IMR-90 (cell line): ENCODE measurements around the gene CASP9. TPM values are rescaled to one million over a fixed set of nuclear protein-coding genes. Genes with fewer than 3 reads are reported as not detected.
A peak's percentile ranks its signal among the peaks of the same experiment; 100 is the strongest.
"Not testable (repeated sequence)": the region's sequence is repeated elsewhere in the genome, so short reads cannot be mapped to it uniquely, and the experiment has no call there.

Source experiments
- ATAC-seq: fragments of 200-7000 bp; cut with Tn5 transposase; 2 replicates; pipeline ENCODE4 v1.9.1; 2020; ENCODE audit warnings: low read depth, mild to moderate bottlenecking, moderate library complexity
- BruUV-seq: library from RNA; stranded (reverse); fragments of 400-500 nt; replicated peaks from 2 replicates; lab custom pipeline; 2021; lab: Mats Ljungman, UMichigan
- CTCF ChIA-PET: fragments of 300-600 bp; formaldehyde crosslinking; extraction: SDS; loops from one replicate; lab custom pipeline; 2021; ENCODE audit warnings: antibody characterized with exemption; lab: Yijun Ruan, JAX
- POLR2A ChIA-PET: fragments of 300-600 bp; sonication (Branson Sonifier 250); formaldehyde crosslinking; loops from one replicate; lab custom pipeline; 2022; ENCODE audit warnings: antibody characterized with exemption; ENCODE audit not compliant: unreplicated experiment; lab: Charles Lee
- DNase-seq: peaks from one replicate; pipeline ENCODE4 v3.0.0; 2013
- H2AFZ ChIP-seq: replicated peaks from 2 replicates; pipeline ENCODE3; 2013; ENCODE audit warnings: low read length, mild to moderate bottlenecking; ENCODE audit not compliant: poor library complexity
- H2AK5ac ChIP-seq: 2 replicates; pipeline ENCODE4 v1.6.1; 2013; ENCODE audit warnings: low read depth, low read length, inconsistent platforms
- H2AK9ac ChIP-seq: replicated peaks from 2 replicates; pipeline ENCODE3; 2013; ENCODE audit warnings: mild to moderate bottlenecking, low read depth, low read length, moderate library complexity; ENCODE audit not compliant: poor library complexity
- H2BK120ac ChIP-seq: 2 replicates; pipeline ENCODE4 v1.6.1; 2013; ENCODE audit warnings: low read depth, low read length, inconsistent platforms
- H2BK15ac ChIP-seq: 3 replicates; pipeline ENCODE4 v1.6.1; 2013; ENCODE audit warnings: low read depth, low read length, inconsistent platforms
- H2BK20ac ChIP-seq: 2 replicates; pipeline ENCODE4 v1.6.1; 2013; ENCODE audit warnings: low read depth, mild to moderate bottlenecking, inconsistent platforms, low read length, moderate library complexity
- H2BK5ac ChIP-seq: 2 replicates; pipeline ENCODE4 v1.6.1; 2013; ENCODE audit warnings: mild to moderate bottlenecking, low read depth, low read length, inconsistent platforms; ENCODE audit not compliant: poor library complexity, severe bottlenecking
- H3K14ac ChIP-seq: replicated peaks from 2 replicates; pipeline ENCODE4 v1.6.1; 2013; ENCODE audit warnings: low read depth, low read length, inconsistent platforms
- H3K18ac ChIP-seq: 2 replicates; pipeline ENCODE4 v1.6.1; 2013; ENCODE audit warnings: low read depth, low read length, control low read depth
- H3K23ac ChIP-seq: 2 replicates; pipeline ENCODE4 v1.6.1; 2013; ENCODE audit warnings: low read depth, low read length, inconsistent platforms
- H3K27ac ChIP-seq: 2 replicates; pipeline ENCODE4 v1.5.1; 2013; ENCODE audit warnings: mild to moderate bottlenecking, control low read depth, low read length; ENCODE audit not compliant: insufficient read depth
- H3K27me3 ChIP-seq: 2 replicates; pipeline ENCODE4 v1.6.1; 2013; ENCODE audit warnings: low read length; ENCODE audit not compliant: control insufficient read depth, insufficient read depth
- H3K36me3 ChIP-seq: 2 replicates; pipeline ENCODE4 v1.6.1; 2013; ENCODE audit warnings: low read length, mixed read lengths; ENCODE audit not compliant: control insufficient read depth, insufficient read depth
- H3K4ac ChIP-seq: 2 replicates; pipeline ENCODE4 v1.6.1; 2013; ENCODE audit warnings: low read depth, low read length, inconsistent platforms
- H3K4me1 ChIP-seq: 2 replicates; pipeline ENCODE4 v1.6.1; 2013; ENCODE audit warnings: low read length, mixed read lengths; ENCODE audit not compliant: control insufficient read depth, insufficient read depth
- H3K4me2 ChIP-seq: 2 replicates; pipeline ENCODE4 v1.6.1; 2013; ENCODE audit warnings: low read depth, mild to moderate bottlenecking, control low read depth, low read length, moderate library complexity
- H3K4me3 ChIP-seq: 2 replicates; pipeline ENCODE4 v1.5.1; 2013; ENCODE audit warnings: low read depth, mild to moderate bottlenecking, control low read depth, low read length, moderate library complexity; ENCODE audit not compliant: insufficient read depth
- H3K56ac ChIP-seq: 2 replicates; pipeline ENCODE4 v1.6.1; 2013; ENCODE audit warnings: low read length, inconsistent platforms; ENCODE audit not compliant: insufficient read depth; ENCODE audit errors: extremely low read depth
- H3K79me1 ChIP-seq, 2 experiments: 2 replicates each; pipeline ENCODE4 v1.6.1; 2013; ENCODE audit warnings: low read length in 2 of 2, inconsistent platforms in 1 of 2, low read depth in 1 of 2
- H3K9ac ChIP-seq: 2 replicates; pipeline ENCODE4 v1.6.1; 2013; ENCODE audit warnings: low read depth, low read length, control low read depth
- H3K9me1 ChIP-seq: 2 replicates; pipeline ENCODE4 v1.6.1; 2013; ENCODE audit warnings: low read length, inconsistent platforms; ENCODE audit not compliant: insufficient read depth
- H3K9me3 ChIP-seq: 2 replicates; pipeline ENCODE4 v1.6.1; 2013; ENCODE audit warnings: low read length; ENCODE audit not compliant: control insufficient read depth, insufficient read depth
- H4K20me1 ChIP-seq: 2 replicates; pipeline ENCODE4 v1.6.1; 2013; ENCODE audit warnings: low read length, inconsistent platforms; ENCODE audit not compliant: insufficient read depth
- H4K5ac ChIP-seq: 2 replicates; pipeline ENCODE4 v1.6.1; 2013; ENCODE audit warnings: mild to moderate bottlenecking, low read depth, low read length, control low read depth
- H4K8ac ChIP-seq, 2 experiments: 2 replicates each; pipeline ENCODE4 v1.6.1; 2013; ENCODE audit warnings: low read depth in 2 of 2, low read length in 2 of 2, control low read depth in 1 of 2, inconsistent platforms in 1 of 2
- H4K91ac ChIP-seq: 2 replicates; pipeline ENCODE4 v1.6.1; 2013; ENCODE audit warnings: low read depth, low read length, inconsistent platforms; ENCODE audit not compliant: insufficient read depth
- BHLHE40 ChIP-seq: fragments of 150-350 bp; IDR thresholded peaks from 2 replicates; pipeline ENCODE4 v1.6.1; 2016; ENCODE audit warnings: mild to moderate bottlenecking, low read depth, low read length
- CHD1 ChIP-seq: IDR thresholded peaks from 2 replicates; pipeline ENCODE4 v1.6.1; 2012; ENCODE audit warnings: low read depth, low read length, improper control_type of control experiment
- WGBS, 2 experiments: methylation state at CpG; one replicate each; pipeline versions ENCODE4 v1.1.5 to v1.1.7; 2013; ENCODE audit warnings: missing lambda C conversion rate in 2 of 2; ENCODE audit not compliant: insufficient read length in 1 of 2; ENCODE audit errors: extremely low coverage in 2 of 2; 5-methylcytosine and 5-hydroxymethylcytosine counted together
- dilution Hi-C: fragments of 300-500 bp; cut with HindIII; formaldehyde crosslinking; loops from one replicate; pipeline ENCODE4 v1.14.3; 2018; ENCODE audit warnings: low sequenced_read_pairs; ENCODE audit not compliant: unreplicated experiment
- in situ Hi-C: fragments of 300-500 bp; cut with MboI; formaldehyde crosslinking; loops from 3 replicates; pipeline ENCODE4 v1.14.3; 2019; ENCODE audit warnings: low sequenced_read_pairs, inconsistent platforms, mixed read lengths
- intact Hi-C: fragments of 100-400 bp; cut with micrococcal nuclease; formaldehyde crosslinking; loops from 2 replicates; pipeline ENCODE4 v1.10.0; 2022
- polyA plus RNA-seq, 3 experiments: library from polyadenylated mRNA; depleted of rRNA; stranded (reverse); fragments of >200 nt; gene quantifications; 2 replicates each; pipeline ENCODE4 v1.2.3, GENCODE V29; 2012; ENCODE audit warnings: low replicate concordance in 1 of 3
- total RNA-seq: library from RNA; depleted of rRNA; stranded (reverse); fragments of >200 nt; gene quantifications from 2 replicates; pipeline ENCODE4 v1.2.3, GENCODE V29; 2012
- TF ChIP-seq, protein P1 (sequence below): fragments of 150-350 bp; IDR thresholded peaks from 2 replicates; pipeline ENCODE4 v1.6.1; 2017; ENCODE audit warnings: mild to moderate bottlenecking, antibody characterized with exemption, low read length, low read depth

Gene CASP9
- total and polyA plus RNA-seq, 2 of the 4 experiments (the other 2 are of a cell fraction) = 7.0 to 8.3 TPM

DNA sequence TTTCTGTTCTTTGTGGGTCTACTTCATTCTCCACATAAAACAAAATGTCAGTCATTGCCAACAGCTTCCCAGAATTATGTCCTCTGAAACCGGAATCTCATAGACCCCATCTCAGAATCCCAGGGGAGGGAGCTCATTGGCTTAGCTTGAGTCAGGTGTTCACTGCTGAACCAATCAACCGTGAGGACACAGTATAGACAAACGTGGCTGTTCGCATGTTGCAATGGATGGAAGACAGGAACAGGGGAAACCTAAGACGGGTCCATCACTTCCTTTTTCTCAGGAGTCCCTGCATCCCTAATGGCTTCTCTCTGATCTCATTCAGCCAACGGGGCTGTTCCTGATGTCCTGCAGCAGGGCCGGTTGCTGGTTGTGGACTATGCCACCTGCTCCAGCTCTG, 58.3 kb downstream of the CASP9 start:
- Histone ChIP-seq H2AK5ac (no peak overlapping the region), H2BK20ac (no peak overlapping the region), H2AK9ac (no peak overlapping the region), H3K27ac (no peak overlapping the region), H4K5ac (no peak overlapping the region), H3K4me3 (no peak overlapping the region), H3K56ac (no peak overlapping the region), H3K14ac (no peak overlapping the region), H3K9me1 (no peaks in the 10 kb centered on the region), H2BK15ac (no peak overlapping the region), H3K18ac (no peak overlapping the region), H4K20me1 (no peaks in the 10 kb centered on the region), H2AFZ (no peak overlapping the region), H3K23ac (no peak overlapping the region), H2BK120ac (no peak overlapping the region), H3K36me3 (no peaks in the 10 kb centered on the region), H2BK5ac (no peak overlapping the region), H3K4ac (no peak overlapping the region), H3K4me1 (no peaks in the 10 kb centered on the region; the same call in 1 of the 2 replicates), H3K27me3 (peaks cover 3% of the 10 kb centered on the region; the same call in 1 of the 2 replicates), H3K79me1 (no peaks in the 10 kb centered on the region), H4K91ac (no peak overlapping the region), H4K8ac (no peak overlapping the region), H3K4me2 (no peak overlapping the region), H3K9me3 (no peaks in the 10 kb centered on the region), H3K9ac (no peak overlapping the region)
- intact Hi-C loops = no loop called here
- dilution Hi-C loops = no loop called here
- ATAC-seq = no peak
- no TSS peak for BruUV-seq
- CTCF ChIA-PET = interaction anchor here (0.6 kb wide), 1 partner anchor 143 kb away, joined by 3 read pairs; no protein-coding TSS in a partner anchor
- POLR2A ChIA-PET = interaction anchor here (0.7 kb wide), 1 partner anchor 28 kb away, joined by 3 read pairs; no protein-coding TSS in a partner anchor
- DNase-seq = no peak
- WGBS, 2 experiments = no CpG with 5 or more reads among the region's 7 CpGs
- in situ Hi-C loops = no loop called here
- TF ChIP-seq, protein P1, sequence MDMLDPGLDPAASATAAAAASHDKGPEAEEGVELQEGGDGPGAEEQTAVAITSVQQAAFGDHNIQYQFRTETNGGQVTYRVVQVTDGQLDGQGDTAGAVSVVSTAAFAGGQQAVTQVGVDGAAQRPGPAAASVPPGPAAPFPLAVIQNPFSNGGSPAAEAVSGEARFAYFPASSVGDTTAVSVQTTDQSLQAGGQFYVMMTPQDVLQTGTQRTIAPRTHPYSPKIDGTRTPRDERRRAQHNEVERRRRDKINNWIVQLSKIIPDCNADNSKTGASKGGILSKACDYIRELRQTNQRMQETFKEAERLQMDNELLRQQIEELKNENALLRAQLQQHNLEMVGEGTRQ = peak; percentile 20; the same call in 1 of the 2 replicates
- TF ChIP-seq BHLHE40 (no peak), CHD1 (no peak)

- H4K5ac ChIP-seq, H3K14ac ChIP-seq, H3K56ac ChIP-seq, H4K8ac ChIP-seq, H3K4me1 ChIP-seq, H2BK15ac ChIP-seq, ATAC-seq, H2AFZ ChIP-seq, H3K18ac ChIP-seq, H2BK5ac ChIP-seq, H3K4ac ChIP-seq, H3K9me3 ChIP-seq, H3K36me3 ChIP-seq, BruUV-seq, H2AK9ac ChIP-seq, CTCF ChIA-PET, H4K20me1 ChIP-seq, H3K23ac ChIP-seq, H2AK5ac ChIP-seq, H4K91ac ChIP-seq, POLR2A ChIA-PET, H3K27ac ChIP-seq, dilution Hi-C loops, DNase-seq, H3K9ac ChIP-seq, in situ Hi-C loops, H3K9me1 ChIP-seq, H3K27me3 ChIP-seq, H3K79me1 ChIP-seq, H2BK120ac ChIP-seq, H2BK20ac ChIP-seq, H3K4me3 ChIP-seq, intact Hi-C loops, H3K4me2 ChIP-seq: not testable (repeated sequence)
- no CpG with 5 or more reads among the region's 5 CpGs for WGBS, 2 experiments
These were observed 60.1 kb downstream of the CASP9 start for GRCh38 chr1:15463926-15464322.
